ENCODE measurements around the gene ATP6V1G3.
A peak's percentile ranks its signal among the peaks of the same experiment; 100 is the strongest.

The ATP6V1G3 gene

DNA sequence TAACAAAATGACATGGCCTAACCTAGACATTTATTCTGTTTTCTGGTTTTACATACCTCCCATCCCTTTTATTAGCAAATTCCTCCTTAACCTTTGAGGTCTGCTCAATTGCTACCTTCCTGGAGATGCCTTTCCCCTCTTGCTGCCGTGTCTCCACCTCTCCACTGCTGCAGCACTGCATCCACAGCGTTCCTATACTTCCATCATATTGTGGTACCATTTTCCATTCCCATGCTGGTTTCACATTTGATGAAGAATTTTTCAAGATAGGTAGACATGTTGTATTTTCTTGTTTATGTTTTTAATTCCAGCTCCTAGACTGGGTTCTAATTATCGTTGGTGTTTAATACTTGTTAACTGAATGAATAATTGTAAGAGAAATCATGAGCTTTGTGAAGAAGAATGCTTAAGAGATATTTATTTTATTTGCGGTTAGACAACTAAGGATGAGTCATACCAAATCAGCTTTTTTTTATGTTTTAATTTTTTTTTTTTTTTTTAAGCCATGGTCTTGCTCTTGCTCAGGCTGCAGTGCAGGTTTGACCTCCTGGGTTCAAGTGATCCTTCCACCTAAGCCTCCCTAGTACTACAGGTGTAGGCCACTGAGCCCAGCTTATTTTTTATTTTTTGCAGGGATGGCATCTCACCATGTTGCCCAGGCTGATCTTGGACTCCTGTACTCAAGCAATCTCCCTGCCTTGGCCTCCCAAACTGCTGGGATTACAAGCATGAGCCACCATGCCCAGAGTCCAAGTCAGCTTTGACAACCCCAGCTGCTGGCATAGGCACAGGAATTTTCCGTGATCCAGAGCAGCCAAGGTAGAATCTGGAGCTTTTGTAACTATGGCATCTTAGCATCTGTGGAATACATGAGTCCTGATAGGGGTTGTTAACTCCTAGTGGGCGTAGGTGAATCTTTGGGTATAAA is 44.0 kb downstream of the ATP6V1G3 start:
- Histone ChIP-seq H3K9me3 (ENCODE audit: control insufficient read depth, low read length) (no peaks in the 10 kb centered on the region), H3K27me3 (ENCODE audit: control insufficient read depth, insufficient read depth, low read length) (no peaks in the 10 kb centered on the region), H3K79me2 (no peaks in the 10 kb centered on the region), H2AFZ (no peak overlapping the region), H3K27ac (peak overlapping the region; percentile 74), H3K4me1 (peaks cover 11% of the 10 kb centered on the region), H3K9ac (no peak overlapping the region), H3K4me2 (ENCODE audit: low read length) (no peak overlapping the region), H3K4me3 (ENCODE audit: low read depth, low read length) (no peak overlapping the region), H3K36me3 (ENCODE audit: control insufficient read depth, insufficient read depth, low read length) (no peaks in the 10 kb centered on the region)
- TF ChIP-seq, protein P1, sequence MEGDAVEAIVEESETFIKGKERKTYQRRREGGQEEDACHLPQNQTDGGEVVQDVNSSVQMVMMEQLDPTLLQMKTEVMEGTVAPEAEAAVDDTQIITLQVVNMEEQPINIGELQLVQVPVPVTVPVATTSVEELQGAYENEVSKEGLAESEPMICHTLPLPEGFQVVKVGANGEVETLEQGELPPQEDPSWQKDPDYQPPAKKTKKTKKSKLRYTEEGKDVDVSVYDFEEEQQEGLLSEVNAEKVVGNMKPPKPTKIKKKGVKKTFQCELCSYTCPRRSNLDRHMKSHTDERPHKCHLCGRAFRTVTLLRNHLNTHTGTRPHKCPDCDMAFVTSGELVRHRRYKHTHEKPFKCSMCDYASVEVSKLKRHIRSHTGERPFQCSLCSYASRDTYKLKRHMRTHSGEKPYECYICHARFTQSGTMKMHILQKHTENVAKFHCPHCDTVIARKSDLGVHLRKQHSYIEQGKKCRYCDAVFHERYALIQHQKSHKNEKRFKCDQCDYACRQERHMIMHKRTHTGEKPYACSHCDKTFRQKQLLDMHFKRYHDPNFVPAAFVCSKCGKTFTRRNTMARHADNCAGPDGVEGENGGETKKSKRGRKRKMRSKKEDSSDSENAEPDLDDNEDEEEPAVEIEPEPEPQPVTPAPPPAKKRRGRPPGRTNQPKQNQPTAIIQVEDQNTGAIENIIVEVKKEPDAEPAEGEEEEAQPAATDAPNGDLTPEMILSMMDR (IDR thresholded peaks at IDR 0.05) = no peak

DNA sequence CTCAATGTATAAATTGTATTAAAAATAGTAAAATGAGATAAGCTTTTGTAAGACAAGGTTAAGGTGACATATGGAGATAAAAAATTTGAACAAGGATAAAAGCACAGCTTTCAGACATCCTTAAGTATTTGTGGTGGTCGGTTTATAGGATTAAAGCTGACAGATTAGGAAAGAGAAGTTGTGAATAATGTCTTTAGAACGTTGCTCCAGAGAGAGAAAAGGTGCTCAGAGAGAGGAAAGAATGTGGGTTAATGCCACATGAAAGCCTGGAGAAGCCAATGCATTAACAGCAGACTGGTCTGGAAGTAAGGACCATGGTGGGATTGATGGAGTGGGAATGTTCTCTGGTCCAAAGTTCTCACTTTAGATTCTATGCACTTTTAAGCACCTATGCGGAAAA is 44.8 kb downstream of the ATP6V1G3 start:
- no peaks in the 10 kb centered on the region for H3K9me3 ChIP-seq (ENCODE audit: control insufficient read depth, low read length)
- no peaks in the 10 kb centered on the region for H3K79me2 ChIP-seq
- TF ChIP-seq, protein P1 (IDR thresholded peaks at IDR 0.05) = no peak
- peaks cover 11% of the 10 kb centered on the region for H3K4me1 ChIP-seq
- H3K4me3 ChIP-seq (ENCODE audit: low read depth, low read length) = no peak overlapping the region
- H3K36me3 ChIP-seq (ENCODE audit: control insufficient read depth, insufficient read depth, low read length) = no peaks in the 10 kb centered on the region
- no peak overlapping the region for H2AFZ ChIP-seq
- no peak overlapping the region for H3K4me2 ChIP-seq (ENCODE audit: low read length)
- H3K27ac ChIP-seq = no peak overlapping the region
- H3K27me3 ChIP-seq (ENCODE audit: control insufficient read depth, insufficient read depth, low read length) = no peaks in the 10 kb centered on the region
- H3K9ac ChIP-seq = no peak overlapping the region

DNA sequence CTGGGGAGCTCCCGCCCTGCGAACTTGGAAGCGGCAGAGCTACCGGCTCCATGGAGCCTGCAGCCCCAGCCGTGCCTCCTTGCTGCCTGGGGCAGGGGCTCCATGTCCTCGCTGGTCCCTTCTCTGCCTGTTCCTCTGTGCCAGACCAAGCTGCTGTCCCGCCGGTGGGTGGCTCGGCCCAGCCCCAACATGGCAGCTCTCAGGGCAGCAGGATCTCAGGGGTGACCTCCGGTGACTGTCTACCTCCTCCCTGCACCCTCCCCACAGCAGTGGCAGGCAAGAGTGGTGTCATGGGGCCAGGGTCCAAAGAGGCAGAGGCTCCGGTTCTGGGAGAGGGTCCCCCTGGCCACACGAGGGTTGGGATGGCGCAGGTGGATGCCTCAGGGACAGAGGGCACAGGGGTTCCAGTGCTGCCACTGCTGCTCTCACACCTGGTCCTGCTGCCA is 45.8 kb downstream of the ATP6V1G3 start:
- peaks cover 11% of the 10 kb centered on the region for H3K4me1 ChIP-seq
- H3K4me3 ChIP-seq (ENCODE audit: low read depth, low read length) = no peak overlapping the region
- H3K79me2 ChIP-seq = no peaks in the 10 kb centered on the region
- H3K9ac ChIP-seq = no peak overlapping the region
- no peaks in the 10 kb centered on the region for H3K9me3 ChIP-seq (ENCODE audit: control insufficient read depth, low read length)
- TF ChIP-seq, protein P1 (IDR thresholded peaks at IDR 0.05) = no peak
- no peaks in the 10 kb centered on the region for H3K27me3 ChIP-seq (ENCODE audit: control insufficient read depth, insufficient read depth, low read length)
- no peak overlapping the region for H3K27ac ChIP-seq
- H2AFZ ChIP-seq = no peak overlapping the region
- H3K36me3 ChIP-seq (ENCODE audit: control insufficient read depth, insufficient read depth, low read length) = no peaks in the 10 kb centered on the region
- no peak overlapping the region for H3K4me2 ChIP-seq (ENCODE audit: low read length)

DNA sequence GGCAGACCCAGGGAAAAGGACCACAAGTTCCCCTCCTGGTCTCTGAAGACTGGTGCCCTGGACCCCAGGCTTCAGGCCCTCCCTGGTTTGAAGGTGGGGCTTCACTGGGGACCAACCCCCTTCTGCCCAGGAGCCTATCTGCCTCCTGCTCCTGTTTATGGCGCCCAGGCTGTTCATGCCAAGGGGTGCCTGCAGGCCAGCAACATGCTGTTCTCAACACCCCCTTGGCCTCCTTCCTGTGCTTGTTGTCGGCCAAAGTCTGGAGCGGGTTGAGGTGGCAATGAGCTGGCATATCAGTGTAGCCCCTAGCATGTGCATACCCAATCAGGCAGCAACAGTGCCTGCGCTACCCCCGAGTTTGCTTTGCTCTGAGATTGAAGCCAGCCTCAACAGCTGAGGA is 46.3 kb downstream of the ATP6V1G3 start:
- Histone ChIP-seq H3K4me1 (peaks cover 11% of the 10 kb centered on the region), H3K4me2 (ENCODE audit: low read length) (no peak overlapping the region), H3K79me2 (no peaks in the 10 kb centered on the region), H3K9me3 (ENCODE audit: control insufficient read depth, low read length) (no peaks in the 10 kb centered on the region), H2AFZ (no peak overlapping the region), H3K36me3 (ENCODE audit: control insufficient read depth, insufficient read depth, low read length) (no peaks in the 10 kb centered on the region), H3K9ac (no peak overlapping the region), H3K27me3 (ENCODE audit: control insufficient read depth, insufficient read depth, low read length) (no peaks in the 10 kb centered on the region), H3K27ac (no peak overlapping the region), H3K4me3 (ENCODE audit: low read depth, low read length) (no peak overlapping the region)
- TF ChIP-seq, protein P1 (IDR thresholded peaks at IDR 0.05) = no peak

Data from parathyroid adenoma (tissue), 2 donors.